SK-N-MC (cell line): Measurements from ENCODE around the gene ABI3BP.

Source experiments
- EZH2 ChIP-seq: fragments of 200-600 bp; sonication (generic); IDR thresholded peaks from one replicate; pipeline ENCODE4 v1.6.1; 2017; ENCODE audit warnings: antibody characterized with exemption
- FOXP2 ChIP-seq: optimal IDR thresholded peaks from 2 replicates; pipeline ENCODE3; 2011; ENCODE audit warnings: mild to moderate bottlenecking, moderate library complexity; ENCODE audit not compliant: insufficient read depth; ENCODE audit errors: extremely low read length, control extremely low read depth
- POLR2AphosphoS5 ChIP-seq: IDR thresholded peaks from 2 replicates; pipeline ENCODE4 v1.6.1; 2012; ENCODE audit warnings: mild to moderate bottlenecking, low read depth, low read length, borderline replicate concordance

DNA sequence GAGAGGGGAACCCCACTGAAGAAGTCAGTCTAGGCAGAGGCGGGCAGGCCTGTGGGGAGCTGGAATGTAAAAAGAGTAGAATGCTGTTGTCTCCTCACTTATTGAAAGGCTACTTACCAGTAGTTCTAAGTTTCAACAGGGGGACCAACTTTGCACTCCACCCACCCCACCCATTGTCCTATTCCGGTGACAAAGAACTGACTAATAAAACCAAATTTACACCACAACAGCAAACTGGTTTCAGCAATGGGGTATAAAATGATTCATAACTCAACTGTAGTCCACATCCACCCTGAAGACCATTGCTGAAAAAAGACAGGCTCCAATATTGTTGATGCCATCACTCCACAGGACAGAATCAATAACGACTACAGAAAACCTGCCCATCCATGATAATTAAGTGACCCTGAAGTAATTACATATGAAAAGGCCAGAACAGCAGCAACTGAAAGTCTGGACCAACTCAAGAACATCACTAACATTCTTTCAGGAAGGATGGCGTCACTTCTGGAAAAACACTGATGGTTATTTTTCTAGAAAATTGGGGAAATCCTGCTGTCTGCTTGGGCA lies 80.2 kb downstream of the ABI3BP start:
- TF ChIP-seq EZH2 (no peak), POLR2AphosphoS5 (no peak), FOXP2 (no peak)
